K562 (cell line): ENCODE measurements around the gene POGZ.

Experiments used
- EHMT2 ChIP-seq: fragments of 450-650 bp; IDR thresholded peaks from 2 replicates; pipeline ENCODE4 v1.6.1; 2018; ENCODE audit warnings: antibody characterized with exemption
- EZH2 ChIP-seq: IDR thresholded peaks from 2 replicates; pipeline ENCODE4 v1.6.1; 2012; ENCODE audit warnings: low read depth, mild to moderate bottlenecking, inconsistent platforms, low read length, borderline replicate concordance

GRCh38 chr1:151477066-151477465 lies 17.8 kb upstream of the POGZ start:
- TF ChIP-seq EZH2 (no peak), EHMT2 (no peak)
